ENCODE data around the gene BAG1. TPM values are rescaled to one million over a fixed set of nuclear protein-coding genes. Genes with fewer than 3 reads are reported as not detected.

The BAG1 gene
- total and polyA plus RNA-seq, 7 experiments from 2014 or later, result 48.6 to 90.5 (median 65.0) TPM

GRCh38 chr9:33291901-33292300, 27.4 kb upstream of the BAG1 start:
- POLR2A ChIA-PET, result no interaction called here
- ATAC-seq (no peak), DNase-seq (no peak)
- H3K27me3 Mint-ChIP-seq, result peaks cover 0 to 4% (median 0%) of the 10 kb centered on the region in 5 donors
- Histone ChIP-seq H3K9me3 (ENCODE audit: control insufficient read depth in 2 of 3, low read length in 3 of 3) (no peaks in the 10 kb centered on the region), H3K27me3 (ENCODE audit: control insufficient read depth in 2 of 2, insufficient read depth in 2 of 2, low read length in 2 of 2) (no peaks in the 10 kb centered on the region), H3K4me1 (ENCODE audit: control insufficient read depth in 2 of 2, insufficient read depth in 2 of 2, low read length in 2 of 2) (peaks cover 11 to 53% of the 10 kb centered on the region in 2 donors), H3K4me3 (ENCODE audit: low read length) (no peak overlapping the region), H3K27ac (ENCODE audit: low read depth, low read length) (peak overlapping the region; percentile 47), H3K36me3 (ENCODE audit: control insufficient read depth in 2 of 3, insufficient read depth in 3 of 3, low read length in 3 of 3) (peaks cover 0 to 35% (median 15%) of the 10 kb centered on the region in 3 experiments)
- peaks cover 0 to 4% (median 0%) of the 10 kb centered on the region in 11 donors for H3K9me3 Mint-ChIP-seq
- CTCF ChIA-PET, result no interaction called here
- peak overlapping the region; percentile 63 to 99 (median 92) for H3K4me3 Mint-ChIP-seq
- intact Hi-C loops (cut with micrococcal nuclease), result loop anchor here in 1 of 2 donors (2.0 to 10.0 kb wide), 3 partner anchors 133 to 1167 kb away; partner anchors contain the start of genes DNAI1, FAM219A and MYORG
- peak overlapping the region; percentile 58 to 100 (median 99) for H3K27ac Mint-ChIP-seq
- H3K4me1 Mint-ChIP-seq, result peaks cover 42 to 84% (median 69%) of the 10 kb centered on the region in 7 donors
- peaks cover 13 to 34% (median 31%) of the 10 kb centered on the region in 5 donors for H3K36me3 Mint-ChIP-seq

GRCh38 chr9:33291031-33291397, 26.5 kb upstream of the BAG1 start:
- ChIA-PET POLR2A (interaction anchor here (1.0 to 2.7 kb wide), 10 partner anchors 9 to 265 kb away, joined by 3 to 29 read pairs (median 14); partner anchors contain the start of genes AQP3, BAG1, CHMP5 and DNAJA1), CTCF (interaction anchor here (0.9 to 1.7 kb wide), 2 partner anchors 25 to 125 kb away, joined by 3 to 6 read pairs; partner anchors contain the start of gene CHMP5)
- no peaks in the 10 kb centered on the region for H3K27me3 ChIP-seq (ENCODE audit: control insufficient read depth in 2 of 2, insufficient read depth in 2 of 2, low read length in 2 of 2)
- intact Hi-C loops (cut with micrococcal nuclease), result loop anchor here in 1 of 2 donors (2.0 to 10.0 kb wide), 3 partner anchors 132 to 1168 kb away; partner anchors contain the start of genes DNAI1, FAM219A and MYORG
- Mint-ChIP-seq H3K36me3 (peaks cover 12 to 28% (median 24%) of the 10 kb centered on the region in 5 donors), H3K4me1 (peaks cover 39 to 78% (median 64%) of the 10 kb centered on the region in 7 donors), H3K4me3 (peak overlapping the region; percentile 83 to 99 (median 94)), H3K27me3 (peaks cover 0 to 4% (median 0%) of the 10 kb centered on the region in 5 donors), H3K27ac (peak overlapping the region; percentile 96 to 100 (median 99)), H3K9me3 (peaks cover 0 to 4% (median 0%) of the 10 kb centered on the region in 11 donors)
- H3K9me3 ChIP-seq (ENCODE audit: control insufficient read depth in 2 of 3, low read length in 3 of 3), result no peaks in the 10 kb centered on the region
- H3K4me1 ChIP-seq (ENCODE audit: control insufficient read depth in 2 of 2, insufficient read depth in 2 of 2, low read length in 2 of 2), result peaks cover 11 to 49% of the 10 kb centered on the region in 2 donors
- H3K4me3 ChIP-seq (ENCODE audit: low read length), result peak overlapping the region; percentile 60
- no peak for DNase-seq
- H3K36me3 ChIP-seq (ENCODE audit: control insufficient read depth in 2 of 3, insufficient read depth in 3 of 3, low read length in 3 of 3), result peaks cover 0 to 26% (median 14%) of the 10 kb centered on the region in 3 experiments
- ATAC-seq, result no peak
- peak overlapping the region; percentile 93 for H3K27ac ChIP-seq (ENCODE audit: low read depth, low read length)

GRCh38 chr9:33290247-33291030, 25.9 kb upstream of the BAG1 start, which contains the start of gene NFX1:
NFX1 (plus strand) TSS chr9:33290516; CDS start chr9:33290573, 57 bp downstream.
- Histone ChIP-seq H3K27ac (ENCODE audit: low read depth, low read length) (peak within 1 kb of the TSS; percentile 93), H3K4me1 (ENCODE audit: control insufficient read depth in 2 of 2, insufficient read depth in 2 of 2, low read length in 2 of 2) (peaks cover 11 to 49% of the 10 kb centered on the region in 2 donors), H3K36me3 (ENCODE audit: control insufficient read depth in 2 of 3, insufficient read depth in 3 of 3, low read length in 3 of 3) (peaks cover 0 to 24% (median 9%) of the 10 kb centered on the region in 3 experiments), H3K9me3 (ENCODE audit: control insufficient read depth in 2 of 3, low read length in 3 of 3) (no peaks in the 10 kb centered on the region), H3K27me3 (ENCODE audit: control insufficient read depth in 2 of 2, insufficient read depth in 2 of 2, low read length in 2 of 2) (no peaks in the 10 kb centered on the region), H3K4me3 (ENCODE audit: low read length) (peak within 1 kb of the TSS; percentile 76)
- H3K4me3 Mint-ChIP-seq, result peak within 1 kb of the TSS; percentile 83 to 99 (median 94)
- H3K27me3 Mint-ChIP-seq, result peaks cover 0 to 4% (median 0%) of the 10 kb centered on the region in 5 donors
- ATAC-seq (peak; percentile 89), DNase-seq (peak; percentile 94 to 100 (median 99))
- peak within 1 kb of the TSS; percentile 96 to 100 (median 99) for H3K27ac Mint-ChIP-seq
- CTCF ChIA-PET, result interaction anchor here (0.9 to 1.7 kb wide), 4 partner anchors 12 to 125 kb away, joined by 3 to 6 read pairs (median 3); partner anchors contain the start of gene CHMP5
- intact Hi-C loops (cut with micrococcal nuclease), result loop anchor here (1.0 to 10.0 kb wide), 17 partner anchors 16 to 1168 kb away; partner anchors contain the start of genes APTX (in 2 of the 2), BAG1 (in 2 of the 2), DNAJA1 (in 2 of the 2) and SMU1 (in 2 of the 2)
- peaks cover 12 to 28% (median 19%) of the 10 kb centered on the region in 5 donors for H3K36me3 Mint-ChIP-seq
- peaks cover 36 to 72% (median 58%) of the 10 kb centered on the region in 7 donors for H3K4me1 Mint-ChIP-seq
- peaks cover 0 to 4% (median 0%) of the 10 kb centered on the region in 11 donors for H3K9me3 Mint-ChIP-seq
- POLR2A ChIA-PET, result interaction anchor here (0.5 to 2.7 kb wide), 31 partner anchors 8 to 1856 kb away, joined by 3 to 29 read pairs (median 3); partner anchors contain the start of genes AQP3, BAG1, CHMP5 and DNAJA1

GRCh38 chr9:33289936-33290246, 25.4 kb upstream of the BAG1 start:
- H3K4me1 ChIP-seq (ENCODE audit: control insufficient read depth in 2 of 2, insufficient read depth in 2 of 2, low read length in 2 of 2), result peaks cover 11 to 48% of the 10 kb centered on the region in 2 donors
- CTCF ChIA-PET, result interaction anchor here (0.6 to 1.7 kb wide), 5 partner anchors 13 to 126 kb away, joined by 3 to 6 read pairs (median 3); partner anchors contain the start of gene CHMP5
- H3K27ac ChIP-seq (ENCODE audit: low read depth, low read length), result peak overlapping the region; percentile 93
- peak overlapping the region; percentile 96 to 100 (median 99) for H3K27ac Mint-ChIP-seq
- H3K4me3 ChIP-seq (ENCODE audit: low read length), result peak overlapping the region; percentile 76
- H3K4me3 Mint-ChIP-seq, result peak overlapping the region; percentile 83 to 99 (median 94)
- H3K36me3 ChIP-seq (ENCODE audit: control insufficient read depth in 2 of 3, insufficient read depth in 3 of 3, low read length in 3 of 3), result peaks cover 0 to 20% (median 9%) of the 10 kb centered on the region in 3 experiments
- intact Hi-C loops (cut with micrococcal nuclease), result loop anchor here (1.0 to 10.0 kb wide), 20 partner anchors 16 to 1169 kb away; partner anchors contain the start of genes APTX (in 2 of the 2), BAG1 (in 2 of the 2), DNAJA1 (in 2 of the 2) and SMU1 (in 2 of the 2)
- H3K27me3 Mint-ChIP-seq, result peaks cover 0 to 4% (median 0%) of the 10 kb centered on the region in 5 donors
- no peak for DNase-seq
- POLR2A ChIA-PET, result interaction anchor here (0.5 to 2.7 kb wide), 28 partner anchors 9 to 887 kb away, joined by 3 to 29 read pairs (median 4); partner anchors contain the start of genes AQP3, BAG1, CHMP5 and DNAJA1
- peaks cover 0 to 4% (median 0%) of the 10 kb centered on the region in 11 donors for H3K9me3 Mint-ChIP-seq
- H3K36me3 Mint-ChIP-seq, result peaks cover 12 to 24% (median 17%) of the 10 kb centered on the region in 5 donors
- H3K9me3 ChIP-seq (ENCODE audit: control insufficient read depth in 2 of 3, low read length in 3 of 3), result no peaks in the 10 kb centered on the region
- peaks cover 33 to 66% (median 54%) of the 10 kb centered on the region in 7 donors for H3K4me1 Mint-ChIP-seq
- ATAC-seq, result no peak
- no peaks in the 10 kb centered on the region for H3K27me3 ChIP-seq (ENCODE audit: control insufficient read depth in 2 of 2, insufficient read depth in 2 of 2, low read length in 2 of 2)

- ChIA-PET POLR2A (interaction anchor here (0.5 to 2.7 kb wide), 23 partner anchors 8 to 888 kb away, joined by 3 to 29 read pairs (median 4); partner anchors contain the start of genes AQP3, BAG1, CHMP5 and DNAJA1), CTCF (interaction anchor here (0.6 to 1.7 kb wide), 3 partner anchors 24 to 64 kb away, joined by 3 to 6 read pairs (median 4); partner anchors contain the start of gene CHMP5)
- Histone ChIP-seq H3K27me3 (ENCODE audit: control insufficient read depth in 2 of 2, insufficient read depth in 2 of 2, low read length in 2 of 2) (no peaks in the 10 kb centered on the region), H3K4me1 (ENCODE audit: control insufficient read depth in 2 of 2, insufficient read depth in 2 of 2, low read length in 2 of 2) (peaks cover 11 to 44% of the 10 kb centered on the region in 2 donors), H3K9me3 (ENCODE audit: control insufficient read depth in 2 of 3, low read length in 3 of 3) (no peaks in the 10 kb centered on the region), H3K36me3 (ENCODE audit: control insufficient read depth in 2 of 3, insufficient read depth in 3 of 3, low read length in 3 of 3) (peaks cover 0 to 16% (median 6%) of the 10 kb centered on the region in 3 experiments), H3K27ac (ENCODE audit: low read depth, low read length) (peak overlapping the region; percentile 93), H3K4me3 (ENCODE audit: low read length) (peak overlapping the region; percentile 76)
- Mint-ChIP-seq H3K9me3 (peaks cover 0 to 4% (median 0%) of the 10 kb centered on the region in 11 donors), H3K4me3 (peak overlapping the region; percentile 83 to 99 (median 94)), H3K27ac (peak overlapping the region; percentile 96 to 100 (median 99)), H3K27me3 (peaks cover 0 to 4% (median 0%) of the 10 kb centered on the region in 5 donors), H3K36me3 (peaks cover 8 to 20% (median 13%) of the 10 kb centered on the region in 5 donors), H3K4me1 (peaks cover 30 to 62% (median 50%) of the 10 kb centered on the region in 7 donors)
- intact Hi-C loops (cut with micrococcal nuclease), result loop anchor here (5.0 kb wide), 3 partner anchors 43 to 333 kb away; no protein-coding TSS in a partner anchor
- ATAC-seq (no peak), DNase-seq (peak in 7 of 9 donors; percentile 15 to 48 (median 29))
These were observed 25.0 kb upstream of the BAG1 start for GRCh38 chr9:33289496-33289895.
